ENCODE data around the gene MAML2.

Gene MAML2

DNA sequence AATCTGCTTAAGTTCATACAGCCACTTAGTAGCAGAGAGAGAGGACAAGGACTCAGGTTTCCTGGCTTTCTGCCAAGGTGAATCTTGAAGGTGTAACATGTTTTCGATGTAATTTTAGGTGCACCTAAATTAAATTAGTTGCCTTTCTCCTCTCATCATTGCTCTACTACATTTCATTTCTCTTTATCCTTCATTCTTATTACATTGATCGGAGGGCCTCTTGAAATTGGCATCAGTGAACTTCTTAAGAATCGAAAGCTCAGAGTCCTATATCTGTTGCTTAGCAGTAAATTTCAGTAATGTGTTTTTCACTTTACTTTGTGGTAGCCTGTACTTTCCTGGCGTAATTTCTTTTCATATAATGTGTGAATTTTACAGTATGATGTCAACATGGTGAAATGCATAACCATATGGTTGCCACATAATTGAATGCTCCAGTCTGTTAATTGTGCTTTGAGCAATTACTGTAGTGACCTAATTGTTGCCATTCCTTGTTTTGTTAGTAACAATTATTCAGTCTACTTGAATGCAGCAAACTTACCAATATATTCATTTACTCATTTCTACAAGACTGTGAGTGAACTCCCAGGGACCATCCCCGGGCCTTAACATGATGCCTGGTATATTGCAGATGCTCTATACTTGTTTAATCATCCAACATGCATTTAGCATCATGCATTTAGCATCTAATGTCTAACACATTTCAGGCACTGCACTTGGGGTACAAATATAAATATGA lies 138.1 kb downstream of the MAML2 start:
- Histone ChIP-seq H3K4me1 (ENCODE audit: control insufficient read depth, insufficient read depth, low read length) (no peaks in the 10 kb centered on the region), H3K4me3 (ENCODE audit: low read length) (no peak overlapping the region), H3K36me3 (ENCODE audit: control insufficient read depth, insufficient read depth, low read length) (no peaks in the 10 kb centered on the region), H3K9ac (ENCODE audit: low read length) (no peak overlapping the region), H3K27me3 (ENCODE audit: control insufficient read depth, insufficient read depth, low read length) (no peaks in the 10 kb centered on the region), H3K9me3 (ENCODE audit: control insufficient read depth, low read length) (no peaks in the 10 kb centered on the region)

DNA sequence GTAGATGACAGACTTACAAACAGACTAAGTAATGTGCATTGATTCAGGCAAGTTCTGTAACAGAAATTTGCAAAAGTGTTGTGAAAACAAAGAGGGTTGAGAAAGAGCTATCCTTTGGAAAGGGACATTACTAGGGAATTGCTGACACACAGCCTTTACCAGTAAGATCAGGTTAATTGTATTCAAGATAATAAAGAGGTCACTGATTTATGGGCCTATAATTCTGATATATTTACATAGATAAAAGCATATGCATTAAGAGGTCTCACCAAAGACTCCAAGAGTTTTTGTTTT lies 138.7 kb downstream of the MAML2 start:
- Histone ChIP-seq H3K9me3 (ENCODE audit: control insufficient read depth, low read length) (no peaks in the 10 kb centered on the region), H3K4me1 (ENCODE audit: control insufficient read depth, insufficient read depth, low read length) (peaks cover 6% of the 10 kb centered on the region), H3K9ac (ENCODE audit: low read length) (no peak overlapping the region), H3K4me3 (ENCODE audit: low read length) (no peak overlapping the region), H3K36me3 (ENCODE audit: control insufficient read depth, insufficient read depth, low read length) (no peaks in the 10 kb centered on the region), H3K27me3 (ENCODE audit: control insufficient read depth, insufficient read depth, low read length) (no peaks in the 10 kb centered on the region)

DNA sequence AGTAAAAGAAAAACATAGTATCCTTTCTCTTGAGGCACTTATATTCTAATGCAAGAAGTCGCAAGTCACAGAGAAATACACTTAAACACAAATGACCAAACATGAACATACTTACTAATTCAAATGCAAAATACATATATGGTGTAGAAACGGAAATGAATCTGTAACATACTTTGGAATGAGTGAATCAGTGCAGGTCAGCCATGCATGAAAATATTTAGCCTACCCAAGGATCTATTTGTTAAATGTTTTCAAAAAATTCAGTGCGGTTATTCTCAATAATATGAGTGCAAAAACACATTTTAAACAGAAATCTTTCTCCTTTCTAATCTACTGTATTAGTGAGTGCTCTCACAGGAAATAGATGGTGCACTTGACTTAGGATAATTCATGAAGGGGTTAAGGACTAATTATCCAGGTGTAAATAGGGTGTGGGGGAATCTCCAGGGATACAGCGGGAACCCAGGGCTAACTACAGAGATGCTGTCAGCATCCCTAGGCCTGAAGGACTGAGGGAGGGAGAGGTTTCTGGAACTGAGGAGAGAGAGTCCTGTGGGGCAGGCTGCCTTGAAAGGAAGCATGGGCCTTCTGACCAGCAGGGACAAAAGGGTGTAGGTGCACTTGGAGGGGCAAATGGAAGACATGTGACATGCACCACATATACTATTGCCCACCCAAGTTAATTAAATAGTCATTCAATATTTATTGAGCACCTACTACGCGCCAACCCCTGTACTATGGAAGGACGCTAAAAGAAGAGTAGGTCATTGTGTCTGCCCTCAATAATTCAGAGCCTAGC lies 139.2 kb downstream of the MAML2 start:
- Histone ChIP-seq H3K9me3 (ENCODE audit: control insufficient read depth, low read length) (no peaks in the 10 kb centered on the region), H3K27me3 (ENCODE audit: control insufficient read depth, insufficient read depth, low read length) (no peaks in the 10 kb centered on the region), H3K4me3 (ENCODE audit: low read length) (no peak overlapping the region), H3K36me3 (ENCODE audit: control insufficient read depth, insufficient read depth, low read length) (no peaks in the 10 kb centered on the region), H3K9ac (ENCODE audit: low read length) (no peak overlapping the region), H3K4me1 (ENCODE audit: control insufficient read depth, insufficient read depth, low read length) (peaks cover 9% of the 10 kb centered on the region)

DNA sequence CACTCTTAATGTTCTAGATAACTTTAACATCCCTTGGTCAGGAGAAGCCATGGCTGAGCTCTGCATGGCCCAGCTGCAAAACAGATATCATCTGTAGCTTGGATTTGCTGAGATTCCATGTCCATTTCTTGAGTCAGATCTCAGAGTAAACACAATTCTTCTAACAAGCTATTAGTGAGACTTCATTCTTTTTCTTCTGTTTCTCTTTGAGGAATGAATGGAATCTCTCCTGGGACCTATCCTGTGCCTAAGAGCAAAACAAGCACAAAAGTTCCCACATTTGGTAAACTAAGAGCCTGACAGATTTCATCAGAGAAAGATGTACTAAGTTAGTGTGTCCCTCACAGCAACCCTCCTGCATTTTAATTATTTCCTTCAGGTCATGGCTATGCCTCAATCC lies 142.8 kb downstream of the MAML2 start:
- no peaks in the 10 kb centered on the region for H3K27me3 ChIP-seq (ENCODE audit: control insufficient read depth, insufficient read depth, low read length)
- no peak overlapping the region for H3K4me3 ChIP-seq (ENCODE audit: low read length)
- H3K9ac ChIP-seq (ENCODE audit: low read length), result no peak overlapping the region
- no peaks in the 10 kb centered on the region for H3K9me3 ChIP-seq (ENCODE audit: control insufficient read depth, low read length)
- H3K36me3 ChIP-seq (ENCODE audit: control insufficient read depth, insufficient read depth, low read length), result no peaks in the 10 kb centered on the region
- H3K4me1 ChIP-seq (ENCODE audit: control insufficient read depth, insufficient read depth, low read length), result peaks cover 15% of the 10 kb centered on the region

DNA sequence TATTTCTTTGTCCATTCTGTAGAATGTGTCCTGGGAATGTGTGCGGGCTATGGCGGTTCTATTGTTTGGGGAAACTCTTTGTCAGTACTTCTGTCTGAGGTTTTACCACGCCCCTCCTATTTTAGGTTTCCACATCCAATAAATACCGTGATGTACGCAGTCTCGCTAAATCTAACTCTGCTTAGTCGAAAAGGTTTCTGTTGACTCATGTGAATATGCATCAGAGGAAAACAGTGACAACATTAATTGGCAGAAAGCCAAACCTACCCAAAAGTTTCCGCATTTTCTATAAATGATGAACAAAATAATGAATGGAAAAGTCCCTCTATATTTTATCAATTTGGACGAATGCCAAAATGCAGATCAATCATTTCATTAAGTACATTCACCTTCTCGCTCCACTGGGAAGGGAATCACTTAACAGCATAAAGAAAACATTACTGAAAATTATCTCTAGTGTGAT lies 143.4 kb downstream of the MAML2 start:
- Histone ChIP-seq H3K27me3 (ENCODE audit: control insufficient read depth, insufficient read depth, low read length) (no peaks in the 10 kb centered on the region), H3K4me1 (ENCODE audit: control insufficient read depth, insufficient read depth, low read length) (peaks cover 15% of the 10 kb centered on the region), H3K9ac (ENCODE audit: low read length) (no peak overlapping the region), H3K36me3 (ENCODE audit: control insufficient read depth, insufficient read depth, low read length) (no peaks in the 10 kb centered on the region), H3K4me3 (ENCODE audit: low read length) (no peak overlapping the region), H3K9me3 (ENCODE audit: control insufficient read depth, low read length) (no peaks in the 10 kb centered on the region)

- H3K36me3 ChIP-seq (ENCODE audit: control insufficient read depth, insufficient read depth, low read length), result no peaks in the 10 kb centered on the region
- no peak overlapping the region for H3K4me3 ChIP-seq (ENCODE audit: low read length)
- H3K4me1 ChIP-seq (ENCODE audit: control insufficient read depth, insufficient read depth, low read length), result peaks cover 15% of the 10 kb centered on the region
- H3K27me3 ChIP-seq (ENCODE audit: control insufficient read depth, insufficient read depth, low read length), result no peaks in the 10 kb centered on the region
- no peak overlapping the region for H3K9ac ChIP-seq (ENCODE audit: low read length)
- H3K9me3 ChIP-seq (ENCODE audit: control insufficient read depth, low read length), result no peaks in the 10 kb centered on the region
These were observed 144.9 kb downstream of the MAML2 start for GRCh38 chr11:96197801-96198701.

GRCh38 chr11:96197103-96197502 lies 145.9 kb downstream of the MAML2 start:
- Histone ChIP-seq H3K36me3 (ENCODE audit: control insufficient read depth, insufficient read depth, low read length) (no peaks in the 10 kb centered on the region), H3K4me3 (ENCODE audit: low read length) (no peak overlapping the region), H3K9me3 (ENCODE audit: control insufficient read depth, low read length) (no peaks in the 10 kb centered on the region), H3K4me1 (ENCODE audit: control insufficient read depth, insufficient read depth, low read length) (peaks cover 15% of the 10 kb centered on the region), H3K9ac (ENCODE audit: low read length) (no peak overlapping the region), H3K27me3 (ENCODE audit: control insufficient read depth, insufficient read depth, low read length) (no peaks in the 10 kb centered on the region)

DNA sequence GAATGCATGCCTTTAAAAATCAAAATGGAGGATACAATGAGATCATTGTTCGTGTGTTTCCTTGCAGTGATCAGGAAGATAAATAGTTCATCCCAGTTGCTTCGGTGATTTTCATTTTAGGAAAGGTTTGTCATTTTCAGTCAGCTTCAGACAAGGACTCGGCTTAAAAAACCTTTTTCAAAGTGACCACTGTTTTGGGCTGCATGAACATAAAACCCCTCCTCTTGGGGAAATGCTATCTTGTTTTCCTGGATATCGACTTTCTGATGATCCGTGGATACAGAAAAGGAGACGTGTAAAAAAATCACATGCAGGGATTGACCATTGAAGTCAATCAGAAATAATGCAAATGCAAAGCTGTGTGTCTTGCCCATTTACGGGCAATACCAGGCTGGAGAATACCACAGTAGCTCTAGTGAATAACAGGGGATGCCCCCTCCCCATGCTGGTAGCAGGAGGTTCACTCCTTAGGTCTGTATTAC lies 146.8 kb downstream of the MAML2 start:
- H3K36me3 ChIP-seq (ENCODE audit: control insufficient read depth, insufficient read depth, low read length), result no peaks in the 10 kb centered on the region
- no peaks in the 10 kb centered on the region for H3K9me3 ChIP-seq (ENCODE audit: control insufficient read depth, low read length)
- H3K9ac ChIP-seq (ENCODE audit: low read length), result no peak overlapping the region
- no peaks in the 10 kb centered on the region for H3K27me3 ChIP-seq (ENCODE audit: control insufficient read depth, insufficient read depth, low read length)
- peaks cover 15% of the 10 kb centered on the region for H3K4me1 ChIP-seq (ENCODE audit: control insufficient read depth, insufficient read depth, low read length)
- H3K4me3 ChIP-seq (ENCODE audit: low read length), result no peak overlapping the region

DNA sequence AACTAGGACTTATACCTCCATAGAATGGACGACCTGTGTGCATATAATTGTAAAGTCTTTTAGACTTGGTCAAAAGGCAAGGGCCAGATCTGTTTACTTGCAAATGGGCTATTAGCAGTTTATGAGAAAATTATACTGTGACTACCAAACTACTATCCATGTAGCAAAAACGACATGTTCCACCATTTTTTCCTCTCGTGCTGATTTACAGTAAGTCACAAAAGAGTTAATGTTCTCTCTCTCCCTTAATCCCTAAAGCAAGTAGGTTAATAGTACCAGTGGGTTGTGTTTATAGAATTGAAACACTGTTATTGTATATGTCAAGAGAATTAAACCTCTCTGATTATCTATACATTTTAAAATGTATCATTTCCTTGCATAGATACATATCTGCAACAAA lies 147.3 kb downstream of the MAML2 start:
- Histone ChIP-seq H3K9ac (ENCODE audit: low read length) (no peak overlapping the region), H3K4me3 (ENCODE audit: low read length) (no peak overlapping the region), H3K9me3 (ENCODE audit: control insufficient read depth, low read length) (no peaks in the 10 kb centered on the region), H3K4me1 (ENCODE audit: control insufficient read depth, insufficient read depth, low read length) (peaks cover 15% of the 10 kb centered on the region), H3K36me3 (ENCODE audit: control insufficient read depth, insufficient read depth, low read length) (no peaks in the 10 kb centered on the region), H3K27me3 (ENCODE audit: control insufficient read depth, insufficient read depth, low read length) (no peaks in the 10 kb centered on the region)

GRCh38 chr11:96194581-96195374 lies 148.2 kb downstream of the MAML2 start:
- no peaks in the 10 kb centered on the region for H3K27me3 ChIP-seq (ENCODE audit: control insufficient read depth, insufficient read depth, low read length)
- H3K9me3 ChIP-seq (ENCODE audit: control insufficient read depth, low read length), result no peaks in the 10 kb centered on the region
- no peaks in the 10 kb centered on the region for H3K36me3 ChIP-seq (ENCODE audit: control insufficient read depth, insufficient read depth, low read length)
- H3K9ac ChIP-seq (ENCODE audit: low read length), result no peak overlapping the region
- peaks cover 14% of the 10 kb centered on the region for H3K4me1 ChIP-seq (ENCODE audit: control insufficient read depth, insufficient read depth, low read length)
- no peak overlapping the region for H3K4me3 ChIP-seq (ENCODE audit: low read length)

DNA sequence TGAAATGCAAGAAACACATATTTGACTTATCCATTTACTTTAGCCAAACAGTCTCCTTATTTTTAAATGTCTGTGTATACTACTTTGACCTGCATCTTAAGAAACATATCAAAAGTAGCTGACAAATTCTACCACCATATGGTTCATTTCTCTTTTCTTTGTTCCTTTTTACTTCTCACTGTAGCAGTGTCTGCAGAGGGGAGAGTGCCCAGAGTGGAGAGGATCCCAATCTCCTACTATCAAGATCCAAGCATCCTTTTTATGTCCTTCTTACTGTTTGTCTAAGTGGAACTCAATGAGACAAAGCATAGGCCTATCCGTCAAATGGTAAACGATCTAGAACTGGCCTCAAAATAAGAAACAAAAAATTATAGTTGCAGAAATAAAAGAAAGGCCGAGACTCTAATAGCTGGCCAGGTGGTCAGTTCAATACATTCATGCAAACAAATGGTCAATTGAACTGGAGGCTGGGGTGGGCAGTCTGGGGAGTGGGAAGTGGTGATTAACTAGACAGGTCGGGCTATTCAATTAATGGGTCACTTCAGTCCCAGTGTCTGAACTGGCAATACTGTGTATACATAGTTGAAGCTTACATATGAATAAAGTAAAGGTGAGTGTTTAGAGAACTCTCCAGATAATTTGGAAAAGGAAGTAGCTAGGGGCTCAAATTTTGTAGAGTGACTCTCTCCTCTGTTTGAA lies 149.1 kb downstream of the MAML2 start:
- Histone ChIP-seq H3K9ac (ENCODE audit: low read length) (no peak overlapping the region), H3K4me1 (ENCODE audit: control insufficient read depth, insufficient read depth, low read length) (peaks cover 6% of the 10 kb centered on the region), H3K4me3 (ENCODE audit: low read length) (no peak overlapping the region), H3K27me3 (ENCODE audit: control insufficient read depth, insufficient read depth, low read length) (no peaks in the 10 kb centered on the region), H3K36me3 (ENCODE audit: control insufficient read depth, insufficient read depth, low read length) (no peaks in the 10 kb centered on the region), H3K9me3 (ENCODE audit: control insufficient read depth, low read length) (no peaks in the 10 kb centered on the region)
